Gastrocnemius medialis (tissue), 4 donors: ENCODE results near the gene RFXAP. TPM values are rescaled to one million over a fixed set of nuclear protein-coding genes. Genes with fewer than 3 reads are reported as not detected.

Experiments used
- ATAC-seq, 2 donors: fragments of 150-250 bp; one replicate each; pipeline ENCODE4 v1.9.1; 2016
- DNase-seq, 2 donors: peaks; one replicate each; pipeline ENCODE4 v3.0.0-alpha.2; 2019
- H3K27ac ChIP-seq, 4 donors: fragments of 200-600 bp; sonication (generic); 1 replicate in 1 of 4; 2 replicates in 3 of 4; pipeline ENCODE4 v1.5.1; 2016 to 2018; ENCODE audit warnings: mild to moderate bottlenecking in 2 of 4, moderate library complexity in 1 of 4
- H3K27me3 ChIP-seq, 3 donors: fragments of 200-600 bp; sonication (generic) in 2 of 3; 1 replicate in 1 of 3; 2 replicates in 2 of 3; pipeline versions ENCODE4 v1.5.1 to v1.6.0; 2016 to 2019; ENCODE audit warnings: mild to moderate bottlenecking in 1 of 3, moderate library complexity in 1 of 3
- H3K36me3 ChIP-seq, 2 donors: fragments of 200-600 bp; sonication (generic) in 1 of 2; one replicate each; pipeline ENCODE4 v1.5.1; 2017 to 2018
- H3K4me1 ChIP-seq, 2 donors: fragments of 200-600 bp; sonication (generic) in 1 of 2; one replicate each; pipeline ENCODE4 v1.5.1; 2016 to 2017; ENCODE audit warnings: mild to moderate bottlenecking in 2 of 2
- H3K4me3 ChIP-seq, 4 donors: fragments of 200-600 bp; sonication (generic) in 3 of 4; 1 replicate in 1 of 4; 2 replicates in 3 of 4; pipeline ENCODE4 v1.5.1; 2016 to 2019; ENCODE audit warnings: mild to moderate bottlenecking in 2 of 4
- H3K9me3 ChIP-seq, 3 donors: fragments of 200-600 bp; sonication (generic) in 2 of 3; 1 replicate in 1 of 3; 2 replicates in 2 of 3; pipeline ENCODE4 v1.5.1; 2016 to 2019
- CTCF ChIP-seq, 5 experiments: fragments of 450-650 bp in 3 of 5; fragments of 200-600 bp in 2 of 5; sonication (generic) in 2 of 5; IDR thresholded peaks in 4 of 5; conservative IDR thresholded peaks in 1 of 5; 1 replicate in 4 of 5; 2 replicates in 1 of 5; pipeline ENCODE4 v1.5.1; 2016 to 2019; ENCODE audit warnings: antibody characterized with exemption in 5 of 5, mild to moderate bottlenecking in 3 of 5, moderate library complexity in 3 of 5
- POLR2A ChIP-seq, 2 donors: fragments of 450-650 bp; IDR thresholded peaks; one replicate each; pipeline ENCODE4 v1.6.1; 2017; ENCODE audit warnings: antibody characterized with exemption in 2 of 2, mild to moderate bottlenecking in 2 of 2, moderate library complexity in 2 of 2
- in situ Hi-C, 4 donors: fragments of 200-750 bp; cut with MboI; loops; one replicate each; pipeline versions ENCODE4 v1.15.0 to v1.8.0; 2017; ENCODE audit warnings: low sequenced_read_pairs in 4 of 4
- intact Hi-C: fragments of 100-400 bp; cut with DNase I; formaldehyde crosslinking; loops from one replicate; pipeline ENCODE4 v1.15.1; 2023; ENCODE audit warnings: low total_unique reads
- total RNA-seq, 4 donors: library from RNA; depleted of rRNA; stranded (reverse); fragments of >200 nt; gene quantifications; one replicate each; pipeline versions ENCODE4 v1.1.0 to v1.2.3, GENCODE V29; 2016

Gene RFXAP
- total RNA-seq, 4 donors from 2014 or later: 0.71 to 3.0 (median 2.2) TPM

GRCh38 chr13:36787181-36787580, 31.8 kb upstream of the RFXAP start:
- ATAC-seq: no peak
- no peaks in the 10 kb centered on the region for H3K36me3 ChIP-seq
- H3K27ac ChIP-seq: no peak overlapping the region
- in situ Hi-C loops: no loop called here
- intact Hi-C loops: no loop called here
- no peak for DNase-seq
- H3K9me3 ChIP-seq: no peaks in the 10 kb centered on the region
- no peaks in the 10 kb centered on the region for H3K4me1 ChIP-seq
- TF ChIP-seq CTCF (IDR thresholded peaks at IDR 0.05 in 4 of 5, conservative IDR thresholded peaks at IDR 0.05 in 1 of 5) (no peak), POLR2A (IDR thresholded peaks at IDR 0.05) (no peak)
- H3K27me3 ChIP-seq: no peaks in the 10 kb centered on the region
- no peak overlapping the region for H3K4me3 ChIP-seq

- Histone ChIP-seq H3K4me1 (no peaks in the 10 kb centered on the region), H3K4me3 (no peak overlapping the region), H3K27ac (no peak overlapping the region), H3K9me3 (no peaks in the 10 kb centered on the region), H3K27me3 (no peaks in the 10 kb centered on the region), H3K36me3 (no peaks in the 10 kb centered on the region)
- in situ Hi-C loops: no loop called here
- intact Hi-C loops: no loop called here
- DNase-seq: no peak
- TF ChIP-seq CTCF (IDR thresholded peaks at IDR 0.05 in 4 of 5, conservative IDR thresholded peaks at IDR 0.05 in 1 of 5): no peak
- no peak for TF ChIP-seq POLR2A (IDR thresholded peaks at IDR 0.05)
- no peak for ATAC-seq
These were observed 30.7 kb upstream of the RFXAP start for GRCh38 chr13:36788276-36788675.

DNA sequence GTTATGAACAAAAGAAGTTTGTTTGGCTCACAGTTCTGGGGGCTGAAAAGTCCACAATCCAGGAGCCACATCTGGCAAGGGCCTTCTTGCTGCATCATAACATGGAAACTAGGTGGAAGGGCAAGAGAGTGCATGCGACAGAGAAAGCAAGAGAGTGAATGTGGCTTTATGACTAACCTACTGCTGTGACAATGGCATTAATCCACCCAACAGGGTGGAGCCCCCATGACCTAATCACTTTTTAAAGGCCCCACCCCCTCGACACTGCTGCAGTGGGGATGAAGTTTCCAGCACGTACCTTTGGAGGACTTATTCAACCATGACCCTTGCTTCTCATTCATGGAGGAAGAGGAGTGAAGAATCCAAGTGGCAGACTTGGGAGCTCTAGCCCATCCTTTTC, 30.0 kb upstream of the RFXAP start:
- Histone ChIP-seq H3K27me3 (no peaks in the 10 kb centered on the region), H3K27ac (no peak overlapping the region), H3K36me3 (no peaks in the 10 kb centered on the region), H3K4me3 (no peak overlapping the region), H3K4me1 (no peaks in the 10 kb centered on the region), H3K9me3 (no peaks in the 10 kb centered on the region)
- in situ Hi-C loops (no loop called here), intact Hi-C loops (no loop called here)
- TF ChIP-seq CTCF (IDR thresholded peaks at IDR 0.05 in 4 of 5, conservative IDR thresholded peaks at IDR 0.05 in 1 of 5) (no peak), POLR2A (IDR thresholded peaks at IDR 0.05) (no peak)
- DNase-seq: no peak
- no peak for ATAC-seq

- H3K9me3 ChIP-seq: no peaks in the 10 kb centered on the region
- in situ Hi-C loops: no loop called here
- H3K36me3 ChIP-seq: no peaks in the 10 kb centered on the region
- no peak overlapping the region for H3K27ac ChIP-seq
- no peaks in the 10 kb centered on the region for H3K4me1 ChIP-seq
- TF ChIP-seq POLR2A (IDR thresholded peaks at IDR 0.05): no peak
- no peak for TF ChIP-seq CTCF (IDR thresholded peaks at IDR 0.05 in 4 of 5, conservative IDR thresholded peaks at IDR 0.05 in 1 of 5)
- no peak overlapping the region for H3K4me3 ChIP-seq
- ATAC-seq: no peak
- no peaks in the 10 kb centered on the region for H3K27me3 ChIP-seq
- DNase-seq: no peak
- intact Hi-C loops: no loop called here
These were observed 29.3 kb upstream of the RFXAP start for GRCh38 chr13:36789730-36790129.

DNA sequence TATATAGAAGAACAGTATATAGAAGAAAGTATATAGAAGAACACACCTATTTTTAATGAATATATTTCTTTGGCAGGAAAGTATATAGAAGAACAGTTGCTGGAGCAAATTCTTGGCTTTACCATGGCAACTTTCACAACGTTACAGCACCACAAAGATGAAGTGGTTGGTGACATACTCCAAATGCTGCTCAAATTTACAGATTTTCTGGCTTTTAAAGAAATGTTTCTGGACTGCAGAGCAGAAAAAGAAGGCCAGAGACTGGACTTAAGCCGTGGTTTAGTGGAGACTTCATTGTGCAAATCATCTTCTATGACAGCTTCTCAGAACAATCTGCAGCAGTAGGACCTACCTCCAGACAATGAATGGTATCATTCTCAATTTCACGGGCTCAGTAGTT, 24.3 kb upstream of the RFXAP start:
- Histone ChIP-seq H3K4me1 (no peaks in the 10 kb centered on the region), H3K36me3 (no peaks in the 10 kb centered on the region), H3K4me3 (no peak overlapping the region), H3K27me3 (no peaks in the 10 kb centered on the region), H3K9me3 (no peaks in the 10 kb centered on the region), H3K27ac (no peak overlapping the region)
- no peak for ATAC-seq
- no peak for DNase-seq
- intact Hi-C loops (no loop called here), in situ Hi-C loops (no loop called here)
- no peak for TF ChIP-seq POLR2A (IDR thresholded peaks at IDR 0.05)
- no peak for TF ChIP-seq CTCF (IDR thresholded peaks at IDR 0.05 in 4 of 5, conservative IDR thresholded peaks at IDR 0.05 in 1 of 5)
